GM18868 (cell line): ENCODE results near the gene AAMDC.
"Not testable (repeated sequence)": the region's sequence is repeated elsewhere in the genome, so short reads cannot be mapped to it uniquely, and the experiment has no call there.

Experiments used
- ATAC-seq: cut with Tn5 transposase; IDR thresholded peaks from one replicate; pipeline ENCODE4 v1.9.1; 2021; ENCODE audit warnings: mild to moderate bottlenecking, moderate library complexity; ENCODE audit not compliant: unreplicated experiment

The AAMDC gene

DNA sequence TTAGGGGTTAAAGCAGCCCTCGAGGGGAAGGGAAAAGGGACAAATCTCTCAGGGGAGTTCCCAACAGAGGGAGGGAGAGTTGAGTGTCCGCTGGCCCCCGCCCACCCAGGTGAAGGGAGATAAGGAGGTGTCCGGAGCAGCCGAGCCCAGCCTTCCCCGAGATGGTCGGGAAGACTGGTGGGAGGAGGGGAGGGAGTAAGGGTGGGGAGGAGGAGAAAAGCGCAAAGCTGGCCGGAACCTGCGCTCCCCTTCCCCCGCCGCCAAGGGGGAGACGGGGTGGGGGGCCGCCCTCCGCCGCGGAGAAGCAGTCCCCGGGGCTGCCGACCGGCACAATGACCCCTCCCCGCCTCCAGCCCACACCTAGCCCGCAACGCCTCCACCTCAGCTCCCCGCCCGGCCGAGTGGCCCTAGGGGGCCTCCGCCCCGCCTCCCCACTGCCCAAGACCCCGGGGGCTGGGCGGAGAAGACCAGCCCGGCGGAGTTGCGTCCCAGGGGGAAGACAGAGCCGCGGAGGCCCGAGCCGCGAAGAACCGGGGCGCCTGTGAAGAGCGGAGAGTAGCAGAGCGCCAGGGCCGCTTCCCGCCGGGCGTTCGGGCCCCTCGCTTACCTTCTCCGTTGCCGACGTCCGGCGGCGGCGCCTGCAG is 901 bp upstream of the AAMDC start:
- ATAC-seq = peak; percentile 8

GRCh38 chr11:77821349-77821851 is 456 bp downstream of the AAMDC start:
- ATAC-seq = no peak

DNA sequence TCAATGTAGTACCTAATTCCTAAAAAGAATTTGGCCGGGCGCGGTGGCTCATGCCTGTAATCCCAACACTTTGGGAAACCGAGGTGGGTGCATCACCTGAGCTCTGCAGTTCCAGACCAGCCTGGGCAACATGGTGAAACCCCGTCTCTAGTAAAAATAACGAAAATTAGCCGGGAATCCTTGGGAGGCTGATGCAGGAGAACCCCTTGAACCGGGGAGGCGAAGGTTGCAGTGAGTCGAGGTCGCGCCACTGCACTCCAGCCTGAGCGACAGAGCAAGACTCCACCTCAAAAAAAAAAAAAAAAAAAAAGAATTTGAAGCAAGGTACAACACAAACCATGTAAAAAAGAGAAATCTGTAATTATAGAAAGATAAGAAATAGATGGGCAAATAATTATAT is 1.2 kb downstream of the AAMDC start:
- ATAC-seq = not testable (repeated sequence)

GRCh38 chr11:77823775-77824174 is 2.8 kb downstream of the AAMDC start:
- ATAC-seq = no peak

DNA sequence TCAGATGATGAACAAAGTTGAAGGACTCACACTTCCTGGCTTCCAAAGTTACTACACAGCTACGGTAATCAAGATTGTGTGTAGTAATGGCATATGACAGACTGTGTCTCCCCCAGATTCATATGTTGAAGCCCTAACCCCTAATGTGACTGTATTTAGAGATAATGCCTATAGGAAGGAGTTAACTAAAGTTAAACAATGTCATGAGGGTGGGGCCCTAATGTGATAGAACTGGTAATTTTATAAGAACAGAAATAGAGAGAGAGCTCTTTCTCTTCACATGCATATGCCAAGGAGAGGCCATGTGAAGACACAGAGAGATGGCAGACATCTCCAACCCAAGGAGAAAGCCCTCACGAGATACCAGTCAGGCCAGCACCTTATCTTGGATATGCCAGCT is 8.0 kb downstream of the AAMDC start:
- ATAC-seq = no peak

DNA sequence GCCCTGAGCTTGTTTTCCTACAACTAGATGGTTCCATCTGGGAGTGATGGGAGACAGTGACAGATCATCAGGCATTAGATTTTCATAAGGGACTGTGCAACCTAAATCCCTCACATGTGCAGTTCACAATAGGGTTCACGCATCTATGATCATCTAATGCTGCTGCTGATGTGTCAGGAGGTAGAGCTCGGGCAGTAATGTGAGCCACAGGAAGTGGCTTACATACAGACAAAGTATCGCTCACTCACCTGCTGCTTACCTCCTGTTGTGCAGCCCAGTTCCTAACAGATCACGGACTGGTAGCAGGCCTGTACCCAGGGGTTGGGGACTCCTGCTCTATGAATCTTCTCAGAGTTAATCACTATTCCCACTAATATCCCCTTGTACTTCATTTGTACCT is 12.4 kb downstream of the AAMDC start:
- ATAC-seq = no peak

GRCh38 chr11:77842441-77843121 is 21.6 kb downstream of the AAMDC start:
- no peak for ATAC-seq

DNA sequence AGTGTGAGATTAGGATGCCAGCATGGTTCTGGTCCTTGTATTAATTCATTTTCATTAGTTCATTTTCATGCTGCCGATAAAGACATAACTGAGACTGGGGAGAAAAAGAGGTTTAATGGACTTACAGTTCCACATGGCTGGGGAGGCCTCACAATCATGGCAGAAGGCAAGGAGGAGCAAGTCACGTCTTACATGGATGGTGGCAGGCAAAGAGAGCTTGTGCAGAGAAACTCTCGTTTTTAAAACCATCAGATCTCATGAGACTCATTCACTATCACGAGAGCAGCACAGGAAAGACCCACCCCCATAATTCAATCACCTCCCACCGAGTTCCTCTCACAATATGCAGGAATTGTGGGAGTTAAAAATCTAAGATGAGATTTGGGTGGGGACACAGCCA is 22.8 kb downstream of the AAMDC start:
- ATAC-seq = not testable (repeated sequence)

DNA sequence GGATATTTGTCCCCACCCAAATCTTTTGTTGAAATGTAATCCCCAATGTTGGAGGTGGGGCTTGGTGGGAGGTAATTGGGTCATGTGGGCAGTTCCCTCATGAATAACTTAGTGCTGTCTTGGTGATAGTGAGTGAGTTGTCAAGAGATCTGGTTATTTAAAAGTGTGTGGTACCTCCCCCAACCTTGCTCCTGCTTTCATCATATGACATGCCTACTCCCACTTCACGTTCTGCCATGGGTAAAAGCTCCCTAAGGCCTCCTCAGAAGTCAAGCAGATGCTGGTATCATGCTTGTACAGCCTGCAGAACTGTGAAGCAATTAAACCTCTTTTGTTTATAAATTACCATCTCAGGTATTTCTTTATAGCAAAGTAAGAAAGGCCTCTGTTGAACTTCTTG is 30.6 kb downstream of the AAMDC start:
- no peak for ATAC-seq

DNA sequence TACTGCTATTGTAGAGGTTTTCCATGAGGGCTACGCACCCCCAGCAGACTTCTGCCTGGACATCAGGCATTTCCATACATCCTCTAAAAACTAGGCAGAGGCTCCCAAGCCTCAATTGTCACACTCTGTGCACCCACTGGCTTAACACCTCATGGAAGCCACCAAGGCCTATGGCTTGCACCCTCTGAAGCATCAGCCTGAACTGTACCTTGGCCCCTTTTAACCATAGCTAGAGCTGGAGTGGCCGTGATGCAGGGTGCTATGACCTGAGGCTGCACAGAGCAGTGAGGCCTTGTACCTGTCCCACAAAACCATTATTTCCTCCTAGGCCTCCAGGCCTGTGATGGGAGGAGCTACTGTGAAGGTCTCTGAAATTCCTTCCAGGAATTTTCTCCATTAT is 33.9 kb downstream of the AAMDC start:
- ATAC-seq = no peak

GRCh38 chr11:77857906-77858457 is 37.0 kb downstream of the AAMDC start:
- not testable (repeated sequence) for ATAC-seq

DNA sequence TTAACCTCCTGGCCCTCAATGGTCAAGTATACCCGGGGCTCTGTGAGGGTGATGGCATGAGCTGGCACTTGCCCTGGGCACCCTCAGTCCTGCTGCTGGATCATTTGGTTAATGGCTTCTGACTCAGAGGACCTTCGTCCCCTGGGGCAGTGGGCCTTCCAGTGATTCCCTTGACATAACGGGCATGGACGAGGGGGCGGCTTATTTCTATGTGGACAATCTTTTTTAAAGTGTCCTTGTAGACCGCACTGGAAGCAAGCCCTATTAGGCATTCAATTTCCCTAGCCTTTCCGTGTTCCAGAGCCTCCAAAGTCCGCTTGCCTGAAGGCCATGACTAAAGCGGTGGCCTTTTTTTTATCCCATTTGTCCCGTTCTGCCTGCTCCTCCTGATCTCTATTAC is 40.5 kb downstream of the AAMDC start:
- ATAC-seq = not testable (repeated sequence)

- no peak for ATAC-seq
Measured at GRCh38 chr11:77865805-77866204, 44.9 kb downstream of the AAMDC start.

GRCh38 chr11:77866336-77866735 is 45.4 kb downstream of the AAMDC start:
- no peak for ATAC-seq

DNA sequence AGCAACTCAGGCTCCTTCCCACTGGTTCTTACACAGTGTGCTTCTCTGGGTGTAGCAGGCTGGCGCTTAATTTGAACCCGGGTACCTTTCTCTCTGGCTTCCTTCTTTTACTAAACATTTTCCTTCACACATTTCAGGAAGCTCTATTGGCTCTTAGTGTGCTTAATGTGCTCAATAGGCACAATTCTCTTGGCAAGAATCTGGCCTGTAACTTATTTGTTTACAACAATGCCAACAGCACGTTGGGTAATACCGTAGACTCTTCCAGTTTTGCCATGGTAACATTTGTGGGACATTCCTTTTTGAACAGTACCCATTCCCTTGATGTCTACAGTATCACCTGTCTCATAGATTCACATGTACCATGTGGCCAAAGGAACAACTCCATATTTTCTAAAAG is 47.8 kb downstream of the AAMDC start:
- ATAC-seq = no peak

- ATAC-seq = no peak
Measured at GRCh38 chr11:77871855-77872254, 50.9 kb downstream of the AAMDC start.

DNA sequence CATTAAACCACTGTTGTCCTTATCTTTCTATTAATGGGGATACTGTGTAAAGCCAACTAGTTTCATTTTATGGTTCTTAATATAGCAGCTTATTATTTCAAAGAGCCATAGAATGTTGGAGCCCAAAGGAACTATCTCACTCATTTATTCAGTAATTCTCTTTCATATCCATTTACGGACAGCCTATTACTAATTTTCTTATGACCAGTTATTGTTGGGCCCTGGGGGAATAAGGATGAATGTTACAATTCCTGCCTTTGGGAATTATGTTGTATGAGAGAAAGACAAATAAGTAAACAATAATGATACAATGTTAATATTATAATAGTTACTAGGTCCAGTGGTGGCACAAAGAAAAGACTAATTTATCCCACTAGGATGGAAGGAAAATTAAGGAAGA is 52.4 kb downstream of the AAMDC start:
- no peak for ATAC-seq

DNA sequence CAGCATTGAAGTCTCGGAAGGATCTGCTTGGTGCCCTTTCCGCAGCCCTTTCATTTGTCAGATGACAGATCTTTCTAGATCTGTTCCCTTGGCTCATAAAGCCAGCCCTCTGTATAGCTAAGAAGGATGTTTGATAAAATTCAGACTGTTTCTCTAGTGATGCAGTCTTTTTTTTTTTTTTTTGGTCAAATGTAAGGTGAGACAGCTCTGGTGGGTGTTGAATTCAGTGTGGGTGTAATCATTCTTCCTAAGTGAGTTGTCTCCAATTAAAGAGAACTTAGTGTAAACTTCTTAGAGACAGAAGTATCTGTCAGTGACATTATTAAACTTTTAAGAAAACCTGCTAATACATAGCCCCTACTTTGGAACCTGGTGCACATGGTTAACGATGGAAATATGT is 53.3 kb downstream of the AAMDC start:
- no peak for ATAC-seq

GRCh38 chr11:77876045-77876444 is 55.1 kb downstream of the AAMDC start:
- ATAC-seq = no peak

DNA sequence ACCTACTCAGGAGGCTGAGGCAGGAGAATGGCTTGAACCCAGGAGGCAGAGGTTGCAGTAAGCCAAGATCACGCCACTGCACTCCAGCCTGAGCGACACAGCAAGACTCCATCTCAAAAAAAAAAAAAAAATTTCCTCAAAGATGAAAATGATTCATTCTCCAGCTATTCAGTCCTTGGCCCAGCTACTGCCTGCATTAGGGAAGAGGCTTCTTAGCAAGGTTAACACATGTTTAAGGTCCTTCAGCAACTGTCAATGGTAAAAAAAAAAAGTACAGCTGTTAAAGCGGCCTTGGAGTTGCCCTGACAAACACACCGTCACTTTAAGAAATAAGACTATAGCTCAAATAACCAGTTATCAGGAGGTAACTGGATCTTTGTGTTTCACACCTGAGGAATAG is 57.3 kb downstream of the AAMDC start:
- not testable (repeated sequence) for ATAC-seq

GRCh38 chr11:77879218-77879617 is 58.3 kb downstream of the AAMDC start:
- ATAC-seq = no peak

DNA sequence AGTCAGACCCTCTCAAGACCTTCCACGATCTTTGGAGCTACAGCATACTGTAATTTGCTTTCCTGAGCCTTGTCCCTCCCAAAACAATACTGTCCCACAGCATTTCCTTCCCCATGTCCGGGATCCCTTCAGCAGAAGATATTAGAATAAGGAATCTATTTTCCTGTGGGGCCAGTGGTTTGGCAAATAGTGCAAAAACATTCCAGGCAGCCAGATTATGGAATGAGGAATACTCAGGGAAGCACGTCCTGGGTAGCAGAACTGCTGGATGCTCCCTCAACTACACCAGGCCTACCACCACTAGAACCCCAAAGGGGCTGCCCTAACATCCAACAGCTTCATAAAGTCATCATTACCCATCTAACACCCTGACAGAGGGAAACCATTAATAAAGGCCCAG is 61.5 kb downstream of the AAMDC start:
- ATAC-seq = no peak
